HepG2 (cell line): ENCODE data around the gene ACYP2. TPM values are rescaled to one million over a fixed set of nuclear protein-coding genes. Genes with fewer than 3 reads are reported as not detected.

ENCODE experiments used
- ATAC-seq: fragments of 200-7000 bp; cut with Tn5 transposase; 3 replicates; pipeline ENCODE4 v1.9.1; 2020; ENCODE audit warnings: mild to moderate bottlenecking, moderate library complexity
- BruUV-seq: library from RNA; stranded (reverse); fragments of 400-500 nt; replicated peaks from 2 replicates; lab custom pipeline; 2021; lab: Mats Ljungman, UMichigan
- CTCF ChIA-PET: fragments of 300-600 bp; formaldehyde crosslinking; extraction: SDS; loops from one replicate; lab custom pipeline; 2021; ENCODE audit warnings: low total read pairs, inconsistent platforms, low intra/inter-chr PET ratio; lab: Yijun Ruan, JAX
- POLR2A ChIA-PET: fragments of 350-600 bp; sonication (Branson Sonifier 250); formaldehyde crosslinking; loops from one replicate; lab custom pipeline; 2020; ENCODE audit warnings: antibody characterized with exemption, inconsistent platforms; lab: Yijun Ruan, JAX
- DNase-seq: peaks from one replicate; pipeline ENCODE4 v3.0.0-alpha.2; 2015; ENCODE audit warnings: low spot score
- FAIRE-seq: peaks from 3 replicates; lab custom pipeline; 2011; peaks lifted over from hg19 to GRCh38; lab: Jason Lieb, UNC
- H2AFZ ChIP-seq: one replicate; pipeline ENCODE4 v1.6.1; 2011; ENCODE audit warnings: low read length, inconsistent platforms
- H3K27ac ChIP-seq: fragments of 300-600 bp; 3 replicates; pipeline ENCODE4 v1.8.0; 2011; ENCODE audit warnings: mixed run types, mild to moderate bottlenecking, mixed read lengths, low read length, inconsistent platforms; ENCODE audit not compliant: insufficient read depth; ENCODE audit errors: extremely low read length
- H3K27me3 ChIP-seq, 2 experiments: fragments of 200-600 bp in 1 of 2; 2 replicates in 1 of 2; 3 replicates in 1 of 2; pipeline versions ENCODE4 v1.6.0 to v1.8.0; 2011; ENCODE audit warnings: low read length in 2 of 2, mild to moderate bottlenecking in 2 of 2, moderate library complexity in 2 of 2, inconsistent platforms in 1 of 2; ENCODE audit not compliant: insufficient read depth in 2 of 2, control insufficient read depth in 1 of 2
- H3K36me3 ChIP-seq, 2 experiments: fragments of 200-600 bp in 1 of 2; replicated peaks in 1 of 2; 2 replicates in 1 of 2; 3 replicates in 1 of 2; pipeline versions ENCODE4 v1.5.1 to v1.8.0; 2011; ENCODE audit warnings: low read length in 2 of 2, inconsistent platforms in 1 of 2; ENCODE audit not compliant: insufficient read depth in 2 of 2, control insufficient read depth in 1 of 2
- H3K4me1 ChIP-seq: 2 replicates; pipeline ENCODE4 v1.5.1; 2012; ENCODE audit warnings: low read length, inconsistent platforms; ENCODE audit not compliant: insufficient read depth
- H3K4me2 ChIP-seq: 2 replicates; pipeline ENCODE4 v1.6.0; 2011; ENCODE audit warnings: low read depth, low read length, inconsistent platforms
- H3K4me3 ChIP-seq, 3 experiments: fragments of 200-600 bp in 1 of 3; sonication (generic), shearing (Covaris generic) in 1 of 3; replicated peaks in 1 of 3; 2 replicates each; pipeline ENCODE4 v1.5.1; 2011 to 2016; ENCODE audit warnings: low read length in 3 of 3, inconsistent platforms in 2 of 3, low read depth in 2 of 3, mild to moderate bottlenecking in 2 of 3, control low read depth in 1 of 3, mixed read lengths in 1 of 3; ENCODE audit not compliant: insufficient read depth in 1 of 3
- H3K79me2 ChIP-seq: one replicate; pipeline ENCODE4 v1.6.1; 2011; ENCODE audit warnings: low read length, inconsistent platforms; ENCODE audit not compliant: insufficient read depth
- H3K9ac ChIP-seq: 2 replicates; pipeline ENCODE4 v1.6.0; 2011; ENCODE audit warnings: mild to moderate bottlenecking, low read depth, low read length, inconsistent platforms; ENCODE audit not compliant: insufficient read depth
- H3K9me3 ChIP-seq: 2 replicates; pipeline ENCODE4 v1.5.1; 2012; ENCODE audit warnings: mild to moderate bottlenecking, low read length
- H4K20me1 ChIP-seq: 2 replicates; pipeline ENCODE4 v1.6.0; 2011; ENCODE audit warnings: inconsistent platforms, mild to moderate bottlenecking, low read length, moderate library complexity; ENCODE audit not compliant: insufficient read depth
- AKNA ChIP-seq: sonication (generic); formaldehyde crosslinking; IDR thresholded peaks from 2 replicates; pipeline ENCODE4 v1.4.0; 2020; ENCODE audit warnings: missing genetic modification reagents, borderline replicate concordance
- CHD4 ChIP-seq: fragments of 200-600 bp; sonication (generic); IDR thresholded peaks from 2 replicates; pipeline ENCODE4 v1.7.0; 2017; ENCODE audit warnings: mild to moderate bottlenecking, low read length, borderline replicate concordance
- ELF3 ChIP-seq: IDR thresholded peaks from 2 replicates; pipeline ENCODE4 v1.6.1; 2016; ENCODE audit warnings: missing genetic modification reagents, missing compliant biosample characterization
- FOXM1 ChIP-seq: sonication (generic); formaldehyde crosslinking; IDR thresholded peaks from 2 replicates; pipeline ENCODE4 v1.5.0; 2020; ENCODE audit warnings: missing genetic modification reagents
- GLI4 ChIP-seq: sonication (generic); formaldehyde crosslinking; IDR thresholded peaks from 2 replicates; pipeline ENCODE4 v1.5.1; 2020; ENCODE audit warnings: missing genetic modification reagents, mild to moderate bottlenecking, moderate library complexity, borderline replicate concordance
- ISL2 ChIP-seq: sonication (generic); formaldehyde crosslinking; IDR thresholded peaks from 2 replicates; pipeline ENCODE4 v1.5.0; 2020; ENCODE audit warnings: missing genetic modification reagents
- MATR3 ChIP-seq: sonication (generic); formaldehyde crosslinking; IDR thresholded peaks from 2 replicates; pipeline ENCODE4 v1.4.0; 2020; ENCODE audit warnings: missing genetic modification reagents
- NFE2 ChIP-seq: sonication (generic); formaldehyde crosslinking; IDR thresholded peaks from 2 replicates; pipeline ENCODE4 v1.4.0; 2020; ENCODE audit warnings: missing genetic modification reagents
- NFYC ChIP-seq: IDR thresholded peaks from 2 replicates; pipeline ENCODE4 v1.6.1; 2016; ENCODE audit warnings: missing genetic modification reagents, missing compliant biosample characterization
- ZNF160 ChIP-seq: sonication (generic); formaldehyde crosslinking; IDR thresholded peaks from 2 replicates; pipeline ENCODE4 v1.8.0; 2022; ENCODE audit warnings: mild to moderate bottlenecking, inconsistent platforms, missing genetic modification reagents
- ZNF280D ChIP-seq: sonication (generic); formaldehyde crosslinking; IDR thresholded peaks from 2 replicates; pipeline ENCODE4 v1.5.1; 2020; ENCODE audit warnings: mild to moderate bottlenecking, missing genetic modification reagents
- ZNF564 ChIP-seq: sonication (generic); formaldehyde crosslinking; IDR thresholded peaks from 2 replicates; pipeline ENCODE4 v1.8.1; 2023; ENCODE audit warnings: mild to moderate bottlenecking, missing genetic modification reagents
- ZNF567 ChIP-seq: sonication (generic); formaldehyde crosslinking; IDR thresholded peaks from 2 replicates; pipeline ENCODE4 v1.8.1; 2023; ENCODE audit warnings: mild to moderate bottlenecking, missing genetic modification reagents, borderline replicate concordance
- ZNF605 ChIP-seq: sonication (generic); formaldehyde crosslinking; IDR thresholded peaks from 2 replicates; pipeline ENCODE4 v1.8.0; 2022; ENCODE audit warnings: mild to moderate bottlenecking, missing genetic modification reagents
- WGBS: methylation state at CpG from one replicate; pipeline ENCODE4 v1.1.6; 2017; ENCODE audit warnings: low lambda C conversion rate; 5-methylcytosine and 5-hydroxymethylcytosine counted together
- in situ Hi-C: cut with HindIII; loops from 2 replicates; pipeline ENCODE4 v1.10.0; 2017; ENCODE audit warnings: low pct_unique_long_range_greater_than_20kb; ENCODE audit not compliant: extremely low pct_ligation_motif_present
- intact Hi-C: fragments of 100-400 bp; cut with micrococcal nuclease; formaldehyde crosslinking; loops from one replicate; pipeline ENCODE4 v1.10.0; 2022; ENCODE audit not compliant: unreplicated experiment
- polyA plus RNA-seq, 8 experiments: library from polyadenylated mRNA; depleted of rRNA in 3 of 8; stranded (reverse) in 7 of 8; unstranded in 1 of 8; fragments of >200 nt; fragmentation: Illumina TruSeq in 4 of 8; extraction: Trizol in 4 of 8; gene quantifications; 2 replicates each; pipeline versions ENCODE4 v1.2.1 to v1.2.3, GENCODE V29; 2011 to 2016; ENCODE audit warnings: low read depth in 4 of 8, missing spikeins in 1 of 8, mixed read lengths in 1 of 8; ENCODE audit not compliant: insufficient read depth in 1 of 8
- total RNA-seq, 5 experiments: library from RNA; depleted of rRNA; stranded (reverse); fragments of >200 nt; fragmentation: Illumina TruSeq; extraction: Trizol; gene quantifications; 2 replicates each; pipeline ENCODE4 v1.2.3, GENCODE V29; 2016; ENCODE audit warnings: low read depth in 1 of 5

ACYP2 gene
- total and polyA plus RNA-seq, 2 of the 13 experiments (the other 11 are each of a cell fraction or from before 2014, with no cell fraction given) = 12.3 to 12.7 TPM

DNA sequence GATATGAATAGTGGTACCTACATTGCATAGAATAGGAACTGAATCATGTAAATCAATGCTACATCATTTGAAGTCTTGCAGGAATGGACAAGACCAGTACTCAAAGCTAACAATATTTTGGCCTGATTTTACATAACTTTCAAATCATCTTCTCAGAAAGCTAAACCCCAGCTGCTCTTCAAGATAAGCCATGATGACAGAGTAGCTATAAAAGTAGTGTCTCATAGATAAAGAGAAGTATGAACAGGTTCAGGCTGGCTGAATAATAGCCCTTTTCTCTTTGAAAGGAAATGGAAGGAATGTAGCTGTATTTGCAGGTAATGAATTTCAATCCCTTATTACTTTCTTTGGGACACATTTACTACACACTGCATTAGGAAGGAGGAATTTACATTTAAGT, 112.4 kb downstream of the ACYP2 start (continued):
- TF ChIP-seq AKNA (CRISPR knock-in tag) = no peak
- TF ChIP-seq MATR3 (CRISPR knock-in tag) = no peak

GRCh38 chr2:54228945-54229344, 113.5 kb downstream of the ACYP2 start:
- DNase-seq (no peak), ATAC-seq (no peak), FAIRE-seq (no peak)
- H3K79me2 ChIP-seq = no peaks in the 10 kb centered on the region
- H3K4me3 ChIP-seq = no peak overlapping the region
- no peaks in the 10 kb centered on the region for H3K36me3 ChIP-seq
- peaks cover 62% of the 10 kb centered on the region for H3K4me1 ChIP-seq
- H2AFZ ChIP-seq = no peak overlapping the region
- in situ Hi-C loops (no loop called here), intact Hi-C loops (no loop called here)
- H3K4me2 ChIP-seq = no peak overlapping the region
- POLR2A ChIA-PET = no interaction called here
- H4K20me1 ChIP-seq = no peaks in the 10 kb centered on the region
- no peaks in the 10 kb centered on the region for H3K9me3 ChIP-seq
- H3K27me3 ChIP-seq = no peaks in the 10 kb centered on the region
- H3K27ac ChIP-seq = no peak overlapping the region
- H3K9ac ChIP-seq = no peak overlapping the region
- CTCF ChIA-PET = no interaction called here
- BruUV-seq = no TSS peak
- 94% methylated on average over 2 of the region's 2 CpGs for WGBS
- TF ChIP-seq ZNF564 (CRISPR knock-in tag) (no peak), FOXM1 (CRISPR knock-in tag) (no peak), GLI4 (no peak), ZNF605 (no peak), ZNF567 (CRISPR knock-in tag) (no peak), NFYC (CRISPR knock-in tag) (no peak), ZNF160 (no peak), ELF3 (no peak), NFE2 (CRISPR knock-in tag) (no peak), ISL2 (CRISPR knock-in tag) (no peak), ZNF280D (no peak), CHD4 (no peak)
